Neuron (in vitro differentiated cells): ENCODE measurements around the gene ITGA6.

Experiments
- H2AFZ ChIP-seq: one replicate; pipeline ENCODE4 v1.6.1; 2013; ENCODE audit warnings: low read depth, mild to moderate bottlenecking, inconsistent platforms, low read length, moderate library complexity
- H3K27me3 ChIP-seq: one replicate; pipeline ENCODE4 v1.6.1; 2013; ENCODE audit warnings: low read length; ENCODE audit not compliant: insufficient read depth
- H3K36me3 ChIP-seq: one replicate; pipeline ENCODE4 v1.6.1; 2013; ENCODE audit warnings: low read length; ENCODE audit not compliant: insufficient read depth
- H3K4me1 ChIP-seq: one replicate; pipeline ENCODE4 v1.6.1; 2013; ENCODE audit warnings: low read length; ENCODE audit not compliant: insufficient read depth
- H3K4me3 ChIP-seq: 2 replicates; pipeline ENCODE4 v1.5.1; 2013; ENCODE audit warnings: mild to moderate bottlenecking, low read length, moderate library complexity
- H3K9me3 ChIP-seq: one replicate; pipeline ENCODE4 v1.6.1; 2013; ENCODE audit warnings: low read length

Gene ITGA6

GRCh38 chr2:172438741-172439508 lies 11.5 kb downstream of the ITGA6 start:
- H3K4me1 ChIP-seq, result peaks cover 24% of the 10 kb centered on the region

GRCh38 chr2:172439509-172439860 lies 12.1 kb downstream of the ITGA6 start:
- no peaks in the 10 kb centered on the region for H3K27me3 ChIP-seq
- no peaks in the 10 kb centered on the region for H3K9me3 ChIP-seq
- H3K4me3 ChIP-seq, result no peak overlapping the region
- H2AFZ ChIP-seq, result no peak overlapping the region
- no peaks in the 10 kb centered on the region for H3K36me3 ChIP-seq
- H3K4me1 ChIP-seq, result peaks cover 23% of the 10 kb centered on the region

More at GRCh38 chr2:172438741-172439508, 11.5 kb downstream of the ITGA6 start:
- no peak overlapping the region for H2AFZ ChIP-seq
- no peaks in the 10 kb centered on the region for H3K9me3 ChIP-seq
- no peaks in the 10 kb centered on the region for H3K27me3 ChIP-seq
- H3K36me3 ChIP-seq, result no peaks in the 10 kb centered on the region
- H3K4me3 ChIP-seq, result no peak overlapping the region

- Histone ChIP-seq H3K27me3 (no peaks in the 10 kb centered on the region), H3K36me3 (no peaks in the 10 kb centered on the region), H3K4me1 (peaks cover 19% of the 10 kb centered on the region), H2AFZ (no peak overlapping the region), H3K4me3 (no peak overlapping the region), H3K9me3 (no peaks in the 10 kb centered on the region)
Observed at GRCh38 chr2:172439911-172440310, 12.5 kb downstream of the ITGA6 start.

- H2AFZ ChIP-seq, result no peak overlapping the region
- no peak overlapping the region for H3K4me3 ChIP-seq
- no peaks in the 10 kb centered on the region for H3K9me3 ChIP-seq
- no peaks in the 10 kb centered on the region for H3K27me3 ChIP-seq
- H3K36me3 ChIP-seq, result no peaks in the 10 kb centered on the region
- H3K4me1 ChIP-seq, result peaks cover 14% of the 10 kb centered on the region
Observed at GRCh38 chr2:172440795-172441194, 13.4 kb downstream of the ITGA6 start.

GRCh38 chr2:172442072-172442895 lies 14.9 kb downstream of the ITGA6 start:
- no peak overlapping the region for H3K4me3 ChIP-seq
- H3K27me3 ChIP-seq, result no peaks in the 10 kb centered on the region
- peaks cover 14% of the 10 kb centered on the region for H3K4me1 ChIP-seq
- no peak overlapping the region for H2AFZ ChIP-seq
- no peaks in the 10 kb centered on the region for H3K36me3 ChIP-seq
- H3K9me3 ChIP-seq, result no peaks in the 10 kb centered on the region

GRCh38 chr2:172445851-172446250 lies 18.5 kb downstream of the ITGA6 start:
- Histone ChIP-seq H3K4me1 (peaks cover 8% of the 10 kb centered on the region), H3K36me3 (no peaks in the 10 kb centered on the region), H2AFZ (no peak overlapping the region), H3K4me3 (no peak overlapping the region), H3K27me3 (no peaks in the 10 kb centered on the region), H3K9me3 (no peaks in the 10 kb centered on the region)

- peaks cover 8% of the 10 kb centered on the region for H3K4me1 ChIP-seq
- no peak overlapping the region for H3K4me3 ChIP-seq
- H3K27me3 ChIP-seq, result no peaks in the 10 kb centered on the region
- no peaks in the 10 kb centered on the region for H3K9me3 ChIP-seq
- no peaks in the 10 kb centered on the region for H3K36me3 ChIP-seq
- H2AFZ ChIP-seq, result no peak overlapping the region
Observed at GRCh38 chr2:172446474-172447063, 19.2 kb downstream of the ITGA6 start.

- Histone ChIP-seq H3K36me3 (no peaks in the 10 kb centered on the region), H3K4me1 (no peaks in the 10 kb centered on the region), H3K9me3 (no peaks in the 10 kb centered on the region), H3K27me3 (no peaks in the 10 kb centered on the region), H2AFZ (no peak overlapping the region), H3K4me3 (no peak overlapping the region)
Observed at GRCh38 chr2:172447811-172448493, 20.6 kb downstream of the ITGA6 start.

GRCh38 chr2:172448544-172449267 lies 21.3 kb downstream of the ITGA6 start:
- Histone ChIP-seq H3K4me1 (no peaks in the 10 kb centered on the region), H3K36me3 (no peaks in the 10 kb centered on the region), H2AFZ (no peak overlapping the region), H3K27me3 (no peaks in the 10 kb centered on the region), H3K9me3 (no peaks in the 10 kb centered on the region), H3K4me3 (no peak overlapping the region)

- Histone ChIP-seq H3K9me3 (no peaks in the 10 kb centered on the region), H3K27me3 (no peaks in the 10 kb centered on the region), H3K36me3 (no peaks in the 10 kb centered on the region), H3K4me3 (no peak overlapping the region), H3K4me1 (no peaks in the 10 kb centered on the region), H2AFZ (no peak overlapping the region)
Observed at GRCh38 chr2:172449911-172450550, 22.6 kb downstream of the ITGA6 start.

- H2AFZ ChIP-seq, result no peak overlapping the region
- no peak overlapping the region for H3K4me3 ChIP-seq
- no peaks in the 10 kb centered on the region for H3K36me3 ChIP-seq
- no peaks in the 10 kb centered on the region for H3K9me3 ChIP-seq
- no peaks in the 10 kb centered on the region for H3K4me1 ChIP-seq
- H3K27me3 ChIP-seq, result no peaks in the 10 kb centered on the region
Observed at GRCh38 chr2:172451923-172452322, 24.5 kb downstream of the ITGA6 start.

- no peaks in the 10 kb centered on the region for H3K27me3 ChIP-seq
- no peaks in the 10 kb centered on the region for H3K36me3 ChIP-seq
- no peaks in the 10 kb centered on the region for H3K4me1 ChIP-seq
- no peaks in the 10 kb centered on the region for H3K9me3 ChIP-seq
- no peak overlapping the region for H2AFZ ChIP-seq
- H3K4me3 ChIP-seq, result no peak overlapping the region
Observed at GRCh38 chr2:172452845-172453244, 25.5 kb downstream of the ITGA6 start.
